ENCODE data around the gene PRAMEF9. TPM values are rescaled to one million over a fixed set of nuclear protein-coding genes. Genes with fewer than 3 reads are reported as not detected.
"Not testable (repeated sequence)": the region's sequence is repeated elsewhere in the genome, so short reads cannot be mapped to it uniquely, and the experiment has no call there.

Gene PRAMEF9
- total RNA-seq, 2 donors from 2014 or later = not detected

DNA sequence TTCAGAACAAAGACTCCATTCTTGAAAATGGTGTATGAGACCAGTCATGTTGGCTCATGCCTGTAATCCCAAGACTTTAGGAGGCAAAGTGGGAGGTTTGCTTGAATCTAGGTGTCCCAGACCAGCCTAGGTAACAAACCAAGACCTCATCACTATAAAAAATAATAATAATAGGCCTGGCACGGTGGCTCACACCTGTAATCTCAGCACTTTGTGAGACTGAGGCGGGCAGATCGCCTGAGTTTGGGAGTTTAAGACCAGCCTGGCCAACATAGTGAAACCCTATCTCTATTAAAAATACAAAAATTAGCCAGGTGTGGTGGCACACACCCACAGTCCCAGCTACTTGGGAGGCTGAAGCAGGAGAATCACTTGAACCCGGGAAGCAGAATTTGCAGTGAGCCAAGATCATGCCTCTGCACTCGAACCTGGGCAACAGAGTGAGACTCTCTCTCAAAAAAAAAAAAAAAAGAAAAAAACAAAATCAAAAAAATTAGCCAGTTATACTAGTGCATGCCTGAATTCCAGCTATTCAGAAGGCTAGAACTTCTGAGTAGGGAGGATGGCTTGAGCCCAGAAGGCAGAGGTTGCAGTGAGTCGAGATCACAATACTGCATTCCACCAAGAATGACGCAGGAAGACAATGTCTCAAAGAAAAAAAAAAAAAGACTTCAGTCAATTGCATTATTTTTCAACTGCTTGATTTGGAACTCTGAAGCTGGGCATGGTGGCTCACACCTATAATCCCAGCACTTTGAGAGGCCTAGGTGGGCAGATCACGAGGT lies 55.8 kb downstream of the PRAMEF9 start:
- H3K4me3 ChIP-seq; H3K4me1 ChIP-seq; H3K9me3 ChIP-seq; H3K27me3 ChIP-seq; DNase-seq; intact Hi-C loops (cut with DNase I); H3K36me3 ChIP-seq (replicated peaks in 1 of 2; ENCODE audit: insufficient read depth in 1 of 2, low read depth in 2 of 2); ATAC-seq; H3K27ac ChIP-seq: not testable (repeated sequence)
- 80 to 84% methylated on average over 8 of the region's 8 CpGs for WGBS, 2 donors

DNA sequence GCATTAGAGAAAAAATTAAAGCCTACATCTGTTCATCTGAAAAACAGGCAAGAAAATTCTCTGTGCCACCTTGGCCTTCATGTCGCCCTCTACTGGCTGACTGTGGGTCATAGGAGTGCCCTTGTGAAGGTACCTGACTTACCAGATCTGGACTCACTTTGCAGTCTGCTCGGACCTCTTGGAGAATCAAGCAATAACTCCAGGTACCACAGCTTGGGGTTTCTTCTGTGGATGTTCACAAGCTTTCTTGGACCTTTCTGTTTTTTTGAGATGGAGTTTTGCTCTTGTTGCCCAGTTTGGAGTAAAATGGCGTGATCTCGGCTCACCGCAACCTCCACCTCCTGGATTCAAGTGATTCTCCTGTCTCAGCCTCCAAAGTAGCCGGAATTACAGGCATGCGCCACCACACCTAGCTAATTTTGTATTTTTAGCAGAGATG lies 56.7 kb downstream of the PRAMEF9 start:
- ATAC-seq (no peak), DNase-seq (peak; percentile 37 to 66 (median 51))
- TF ChIP-seq CTCF (IDR thresholded peaks at IDR 0.05) = peak in 6 of 7 experiments; percentile 6 to 50 (median 36)
- no peak for TF ChIP-seq POLR2A (IDR thresholded peaks at IDR 0.05)
- H3K9me3 ChIP-seq = no peaks in the 10 kb centered on the region
- H3K4me1 ChIP-seq = no peaks in the 10 kb centered on the region
- no peaks in the 10 kb centered on the region for H3K36me3 ChIP-seq (replicated peaks in 1 of 2; ENCODE audit: insufficient read depth in 1 of 2, low read depth in 2 of 2)
- intact Hi-C loops (cut with DNase I) = no loop called here
- no peak overlapping the region for H3K27ac ChIP-seq
- H3K4me3 ChIP-seq = no peak overlapping the region
- 64 to 77% methylated on average over 7 of the region's 7 CpGs for WGBS, 2 donors
- H3K27me3 ChIP-seq = no peaks in the 10 kb centered on the region

Other genes starting within 250 kb of the PRAMEF9 start
- gene PRAMEF6, start 224.3 kb upstream of the PRAMEF9 start, total RNA-seq = not detected
- not detected for gene PRAMEF27, start 115.3 kb upstream of the PRAMEF9 start, total RNA-seq
- not detected for gene HNRNPCL3, start 111.1 kb upstream of the PRAMEF9 start, total RNA-seq
- gene PRAMEF25, start 101.1 kb upstream of the PRAMEF9 start, total RNA-seq = not detected
- not detected for gene HNRNPCL2, start 55.0 kb upstream of the PRAMEF9 start, total RNA-seq
- gene PRAMEF26, start 15.8 kb upstream of the PRAMEF9 start, total RNA-seq = not detected
- gene HNRNPCL4, start 6.2 kb upstream of the PRAMEF9 start, total RNA-seq = not detected
- not detected for gene PRAMEF13, start 29.6 kb downstream of the PRAMEF9 start, total RNA-seq
- gene PRAMEF18, start 54.3 kb downstream of the PRAMEF9 start, total RNA-seq = not detected
- not detected for gene PRAMEF5, start 82.3 kb downstream of the PRAMEF9 start, total RNA-seq
- not detected for gene PRAMEF8, start 113.3 kb downstream of the PRAMEF9 start, total RNA-seq
- gene PRAMEF33, start 131.7 kb downstream of the PRAMEF9 start, total RNA-seq = not detected
- gene PRAMEF15, start 143.7 kb downstream of the PRAMEF9 start, total RNA-seq = not detected
- not detected for gene PRAMEF14, start 175.3 kb downstream of the PRAMEF9 start, total RNA-seq
- not detected for gene PRAMEF19, start 200.1 kb downstream of the PRAMEF9 start, total RNA-seq
- not detected for gene PRAMEF17, start 217.8 kb downstream of the PRAMEF9 start, total RNA-seq
- not detected for gene PRAMEF20, start 238.6 kb downstream of the PRAMEF9 start, total RNA-seq